ENCODE results near the gene TBX4. TPM values are rescaled to one million over a fixed set of nuclear protein-coding genes. Genes with fewer than 3 reads are reported as not detected.
A peak's percentile ranks its signal among the peaks of the same experiment; 100 is the strongest.

TBX4 gene
- total RNA-seq, 3 donors from 2014 or later = 0.80 TPM; not detected in 2

DNA sequence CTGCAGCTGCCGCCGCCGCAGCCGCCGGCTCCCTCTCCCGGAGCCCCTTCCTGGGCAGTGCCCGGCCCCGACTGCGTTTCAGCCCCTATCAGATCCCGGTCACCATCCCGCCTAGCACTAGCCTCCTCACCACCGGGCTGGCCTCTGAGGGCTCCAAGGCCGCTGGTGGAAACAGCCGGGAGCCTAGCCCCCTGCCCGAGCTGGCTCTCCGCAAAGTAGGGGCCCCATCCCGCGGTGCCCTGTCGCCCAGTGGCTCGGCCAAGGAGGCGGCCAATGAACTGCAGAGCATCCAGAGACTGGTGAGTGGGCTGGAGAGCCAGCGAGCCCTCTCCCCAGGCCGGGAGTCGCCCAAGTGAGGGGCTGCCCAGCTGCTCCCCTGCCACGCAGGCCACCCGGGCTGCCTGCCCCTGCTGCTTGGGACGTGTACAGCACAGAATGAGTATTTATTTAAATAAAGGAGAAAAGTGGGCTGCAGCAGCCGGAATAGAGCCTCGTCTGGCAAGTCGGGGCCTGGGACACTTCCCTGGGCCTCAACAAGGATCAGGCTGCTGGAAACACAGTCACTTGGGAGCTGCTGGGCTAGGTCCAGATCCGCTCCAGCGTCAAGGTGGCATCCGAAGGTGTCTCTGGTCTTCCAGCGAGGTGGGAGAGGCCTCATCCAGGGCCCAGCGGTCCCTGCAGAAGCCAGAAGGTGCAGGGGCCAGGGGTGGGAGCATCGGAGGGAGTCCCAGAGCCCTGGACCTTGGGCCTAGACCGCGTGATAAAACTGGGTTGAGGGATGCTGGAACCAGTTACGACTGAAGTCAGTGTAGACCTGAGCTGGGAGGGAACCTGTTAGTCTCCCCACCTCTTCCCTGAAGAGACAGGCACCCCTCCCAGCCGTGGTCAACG lies 43.8 kb upstream of the TBX4 start:
- Histone ChIP-seq H3K9me3 (peaks cover 0 to 4% of the 10 kb centered on the region in 2 donors), H3K4me3 (peak overlapping the region; percentile 6 to 73 (median 22)), H3K36me3 (no peaks in the 10 kb centered on the region), H3K27ac (peak overlapping the region; percentile 52 to 78), H3K27me3 (peaks cover 0 to 4% of the 10 kb centered on the region in 2 donors), H3K4me1 (peaks cover 0 to 3% of the 10 kb centered on the region in 2 donors)
- intact Hi-C loops (cut with DNase I; ENCODE audit: low total_unique reads) = no loop called here
- DNase-seq (ENCODE audit: low spot score in 2 of 2) = peak in 1 of 2 donors; percentile 50
- TF ChIP-seq POLR2AphosphoS5 (IDR thresholded peaks at IDR 0.05) (no peak), POLR2A (IDR thresholded peaks at IDR 0.05) (no peak)
- TF ChIP-seq, protein P1, sequence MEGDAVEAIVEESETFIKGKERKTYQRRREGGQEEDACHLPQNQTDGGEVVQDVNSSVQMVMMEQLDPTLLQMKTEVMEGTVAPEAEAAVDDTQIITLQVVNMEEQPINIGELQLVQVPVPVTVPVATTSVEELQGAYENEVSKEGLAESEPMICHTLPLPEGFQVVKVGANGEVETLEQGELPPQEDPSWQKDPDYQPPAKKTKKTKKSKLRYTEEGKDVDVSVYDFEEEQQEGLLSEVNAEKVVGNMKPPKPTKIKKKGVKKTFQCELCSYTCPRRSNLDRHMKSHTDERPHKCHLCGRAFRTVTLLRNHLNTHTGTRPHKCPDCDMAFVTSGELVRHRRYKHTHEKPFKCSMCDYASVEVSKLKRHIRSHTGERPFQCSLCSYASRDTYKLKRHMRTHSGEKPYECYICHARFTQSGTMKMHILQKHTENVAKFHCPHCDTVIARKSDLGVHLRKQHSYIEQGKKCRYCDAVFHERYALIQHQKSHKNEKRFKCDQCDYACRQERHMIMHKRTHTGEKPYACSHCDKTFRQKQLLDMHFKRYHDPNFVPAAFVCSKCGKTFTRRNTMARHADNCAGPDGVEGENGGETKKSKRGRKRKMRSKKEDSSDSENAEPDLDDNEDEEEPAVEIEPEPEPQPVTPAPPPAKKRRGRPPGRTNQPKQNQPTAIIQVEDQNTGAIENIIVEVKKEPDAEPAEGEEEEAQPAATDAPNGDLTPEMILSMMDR (IDR thresholded peaks at IDR 0.05) = no peak

DNA sequence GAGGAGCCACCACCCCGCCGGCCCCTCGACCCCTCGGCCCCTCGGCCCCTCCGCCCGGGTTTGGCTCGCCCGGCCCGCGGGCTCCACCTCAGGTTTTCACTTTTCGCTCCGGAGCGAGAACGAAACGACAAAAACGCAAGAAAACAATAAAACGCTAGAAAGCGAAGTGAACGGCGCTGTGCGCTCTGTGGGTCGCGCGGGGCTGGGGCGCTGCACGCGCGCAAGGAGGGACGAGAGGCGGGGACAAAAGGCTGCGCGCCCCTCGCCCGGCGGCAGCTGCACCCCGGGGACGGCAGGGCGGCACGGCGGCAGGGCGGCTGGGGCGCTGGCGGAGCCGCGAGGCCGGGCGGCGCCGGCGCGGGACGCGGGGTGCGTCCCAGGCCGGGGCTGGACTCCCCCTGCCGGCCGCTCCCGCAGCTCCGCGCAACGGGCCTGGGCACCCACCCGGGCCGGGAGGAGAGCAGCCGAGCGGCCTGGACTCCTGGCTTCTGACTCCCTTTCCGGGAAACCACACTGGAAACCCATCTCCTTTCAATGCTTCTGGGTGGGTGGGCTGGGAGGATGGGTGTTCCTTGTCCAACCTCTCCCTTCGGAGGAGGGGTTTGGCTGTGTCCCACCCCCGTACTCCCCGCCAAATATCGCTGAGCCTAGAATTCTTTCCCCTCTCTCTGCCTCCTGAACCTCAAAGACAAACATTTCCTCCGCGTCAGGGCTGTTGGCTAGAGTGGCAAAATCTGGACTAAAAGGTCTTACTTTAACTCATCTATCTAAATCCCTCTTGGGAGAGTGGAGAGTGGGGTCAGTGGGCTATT lies 42.7 kb upstream of the TBX4 start:
- TF ChIP-seq POLR2A (IDR thresholded peaks at IDR 0.05) (no peak), POLR2AphosphoS5 (IDR thresholded peaks at IDR 0.05) (peak in 1 of 3 donors; percentile 9)
- TF ChIP-seq, protein P1 (IDR thresholded peaks at IDR 0.05) = peak in 1 of 3 donors; percentile 74
- no peaks in the 10 kb centered on the region for H3K36me3 ChIP-seq
- peaks cover 0 to 3% of the 10 kb centered on the region in 2 donors for H3K4me1 ChIP-seq
- peak overlapping the region; percentile 52 to 96 for H3K27ac ChIP-seq
- H3K4me3 ChIP-seq = peak overlapping the region; percentile 53 to 73 (median 69)
- intact Hi-C loops (cut with DNase I; ENCODE audit: low total_unique reads) = no loop called here
- H3K9me3 ChIP-seq = peaks cover 0 to 4% of the 10 kb centered on the region in 2 donors
- H3K27me3 ChIP-seq = peaks cover 0 to 4% of the 10 kb centered on the region in 2 donors
- peak; percentile 41 to 59 for DNase-seq (ENCODE audit: low spot score in 2 of 2)

DNA sequence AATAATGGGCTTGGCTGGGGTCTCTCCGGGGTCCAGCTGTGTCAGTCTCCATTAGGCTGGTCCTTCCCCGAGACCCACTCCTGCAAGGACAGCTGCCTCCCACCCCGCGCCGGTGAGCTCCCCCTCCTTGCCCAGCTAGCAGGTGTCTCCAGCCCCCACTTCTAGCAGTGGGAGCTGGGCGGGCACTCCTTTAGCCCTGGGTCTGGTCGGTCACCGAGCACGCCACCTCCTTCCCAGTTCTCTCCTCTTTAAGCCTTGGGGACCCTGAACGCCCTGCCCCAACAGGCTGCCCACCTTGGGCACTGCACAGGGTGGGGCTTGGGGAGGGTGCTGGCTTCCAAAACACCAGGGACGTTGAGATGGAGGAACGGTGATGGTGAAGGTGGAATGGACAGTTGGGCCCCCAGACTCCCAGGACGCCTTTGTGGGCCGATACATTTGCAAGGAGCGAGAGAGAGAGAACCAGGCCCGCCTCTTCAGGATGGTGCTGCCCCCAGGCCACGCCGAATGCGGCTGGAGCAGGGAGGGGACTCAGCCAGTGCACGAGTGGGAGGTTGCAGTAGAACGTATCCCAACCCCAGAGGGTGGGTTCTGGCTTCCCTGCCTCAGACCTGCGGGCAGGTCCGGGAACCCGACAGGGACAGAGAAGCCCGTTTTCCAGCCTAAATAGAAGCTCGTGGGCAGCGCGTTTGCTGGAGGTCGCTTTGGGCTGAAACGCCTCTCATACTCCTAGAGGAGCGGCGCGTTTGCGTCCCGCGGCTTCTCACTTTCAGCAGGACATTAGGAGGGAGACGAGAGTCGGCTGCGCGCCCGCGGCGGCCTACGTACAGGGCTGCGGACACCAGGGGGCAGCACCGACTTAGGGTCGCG lies 41.8 kb upstream of the TBX4 start:
- peaks cover 0 to 4% of the 10 kb centered on the region in 2 donors for H3K9me3 ChIP-seq
- no peaks in the 10 kb centered on the region for H3K36me3 ChIP-seq
- TF ChIP-seq POLR2AphosphoS5 (IDR thresholded peaks at IDR 0.05) = peak in 1 of 3 donors; percentile 6
- TF ChIP-seq, protein P1 (IDR thresholded peaks at IDR 0.05) = peak in 1 of 3 donors; percentile 37
- TF ChIP-seq POLR2A (IDR thresholded peaks at IDR 0.05) = no peak
- H3K27me3 ChIP-seq = no peaks in the 10 kb centered on the region
- intact Hi-C loops (cut with DNase I; ENCODE audit: low total_unique reads) = no loop called here
- DNase-seq (ENCODE audit: low spot score in 2 of 2) = peak; percentile 45 to 81
- H3K27ac ChIP-seq = peak overlapping the region; percentile 82 to 96
- H3K4me3 ChIP-seq = peak overlapping the region; percentile 58 to 73 (median 69)
- H3K4me1 ChIP-seq = peaks cover 0 to 3% of the 10 kb centered on the region in 2 donors

DNA sequence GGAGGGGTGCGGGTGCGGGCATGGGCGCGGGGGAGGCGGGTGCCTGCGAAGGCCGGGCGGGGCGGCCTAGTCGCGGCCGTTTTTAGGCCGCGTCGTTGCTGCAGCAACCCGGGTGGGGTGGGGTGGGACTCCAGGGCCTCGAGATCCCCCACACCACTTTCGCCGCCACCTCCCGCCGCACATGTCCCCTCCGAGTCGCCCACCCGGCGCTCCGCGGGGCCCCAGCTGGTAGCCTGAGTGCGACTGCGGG lies 41.3 kb upstream of the TBX4 start:
- intact Hi-C loops (cut with DNase I; ENCODE audit: low total_unique reads) = no loop called here
- Histone ChIP-seq H3K4me1 (peaks cover 0 to 3% of the 10 kb centered on the region in 2 donors), H3K27ac (peak overlapping the region; percentile 82 to 96), H3K36me3 (no peaks in the 10 kb centered on the region), H3K9me3 (peaks cover 0 to 4% of the 10 kb centered on the region in 2 donors), H3K4me3 (peak overlapping the region; percentile 58 to 73 (median 69)), H3K27me3 (no peaks in the 10 kb centered on the region)
- DNase-seq (ENCODE audit: low spot score in 2 of 2) = no peak
- no peak for TF ChIP-seq POLR2A (IDR thresholded peaks at IDR 0.05)
- TF ChIP-seq POLR2AphosphoS5 (IDR thresholded peaks at IDR 0.05) = peak in 1 of 3 donors; percentile 2

Measured in breast epithelium (tissue), 4 donors.